ENCODE data around the gene GCC1. TPM values are rescaled to one million over a fixed set of nuclear protein-coding genes. Genes with fewer than 3 reads are reported as not detected.

GCC1 gene
- total RNA-seq, 4 donors from 2014 or later, result 15.0 to 19.5 (median 15.8) TPM

DNA sequence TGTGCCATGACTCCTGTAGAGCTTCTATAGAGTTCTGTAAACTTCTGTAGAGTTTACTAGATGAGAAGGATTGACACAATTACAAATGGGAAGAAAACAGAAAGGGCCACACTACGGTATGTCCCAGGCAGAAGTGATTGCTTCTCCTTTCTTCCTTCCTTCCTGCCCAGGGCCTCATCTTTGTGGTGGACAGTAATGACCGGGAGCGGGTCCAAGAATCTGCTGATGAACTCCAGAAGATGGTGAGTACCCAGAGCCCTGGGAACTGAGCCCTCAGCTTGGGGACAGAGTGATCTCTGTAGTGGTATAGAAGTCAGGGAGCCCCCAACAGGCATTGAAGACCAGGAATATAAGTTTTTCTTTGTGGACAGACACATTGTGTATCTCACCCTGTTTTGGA is 4.5 kb upstream of the GCC1 start:
- ATAC-seq (ENCODE audit: low FRiP score), result no peak
- TF ChIP-seq, protein P1, sequence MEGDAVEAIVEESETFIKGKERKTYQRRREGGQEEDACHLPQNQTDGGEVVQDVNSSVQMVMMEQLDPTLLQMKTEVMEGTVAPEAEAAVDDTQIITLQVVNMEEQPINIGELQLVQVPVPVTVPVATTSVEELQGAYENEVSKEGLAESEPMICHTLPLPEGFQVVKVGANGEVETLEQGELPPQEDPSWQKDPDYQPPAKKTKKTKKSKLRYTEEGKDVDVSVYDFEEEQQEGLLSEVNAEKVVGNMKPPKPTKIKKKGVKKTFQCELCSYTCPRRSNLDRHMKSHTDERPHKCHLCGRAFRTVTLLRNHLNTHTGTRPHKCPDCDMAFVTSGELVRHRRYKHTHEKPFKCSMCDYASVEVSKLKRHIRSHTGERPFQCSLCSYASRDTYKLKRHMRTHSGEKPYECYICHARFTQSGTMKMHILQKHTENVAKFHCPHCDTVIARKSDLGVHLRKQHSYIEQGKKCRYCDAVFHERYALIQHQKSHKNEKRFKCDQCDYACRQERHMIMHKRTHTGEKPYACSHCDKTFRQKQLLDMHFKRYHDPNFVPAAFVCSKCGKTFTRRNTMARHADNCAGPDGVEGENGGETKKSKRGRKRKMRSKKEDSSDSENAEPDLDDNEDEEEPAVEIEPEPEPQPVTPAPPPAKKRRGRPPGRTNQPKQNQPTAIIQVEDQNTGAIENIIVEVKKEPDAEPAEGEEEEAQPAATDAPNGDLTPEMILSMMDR (IDR thresholded peaks at IDR 0.05), result no peak

DNA sequence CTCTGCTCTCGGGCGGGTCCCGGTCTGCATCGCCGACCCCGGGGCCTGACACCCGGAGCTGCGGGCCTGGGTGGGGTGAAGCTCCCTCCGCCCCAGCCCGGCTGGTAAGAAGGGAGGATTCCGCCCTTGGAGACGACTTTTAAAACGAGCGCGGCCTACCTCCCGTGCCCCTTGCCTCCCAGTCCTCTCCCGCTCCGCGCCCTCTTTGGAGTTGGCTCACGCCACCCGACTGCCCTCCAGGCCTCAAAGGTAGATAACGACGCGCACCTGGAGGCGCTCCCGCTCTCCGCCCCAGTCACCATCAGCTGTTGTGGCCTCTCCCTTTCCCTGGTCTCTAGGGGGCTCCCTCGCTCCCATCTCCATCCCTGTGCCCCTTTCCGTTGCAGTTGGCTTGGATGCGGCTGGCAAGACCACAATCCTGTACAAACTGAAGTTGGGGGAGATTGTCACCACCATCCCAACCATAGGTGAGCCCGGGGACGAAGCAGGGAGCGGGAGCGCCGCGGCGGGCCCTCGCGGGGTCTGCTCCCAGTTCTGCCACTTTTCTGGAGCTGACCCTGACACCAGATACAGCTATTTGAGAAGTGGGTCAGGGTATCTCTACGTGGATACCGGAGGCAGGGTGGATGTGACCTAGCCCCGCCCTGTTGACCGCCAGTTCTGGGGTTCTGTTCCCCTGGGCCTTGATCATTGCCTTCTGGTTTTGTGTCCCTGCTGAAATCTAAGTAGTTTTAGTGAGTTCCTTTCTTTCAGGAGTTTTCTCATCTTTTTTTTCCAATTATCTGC is 3.5 kb upstream of the GCC1 start:
- TF ChIP-seq, protein P1 (IDR thresholded peaks at IDR 0.05), result no peak
- ATAC-seq (ENCODE audit: low FRiP score) (peak; percentile 25), DNase-seq (ENCODE audit: low spot score) (no peak)

More for the DNA sequence above, 4.5 kb upstream of the GCC1 start:
- DNase-seq (ENCODE audit: low spot score), result no peak

DNA sequence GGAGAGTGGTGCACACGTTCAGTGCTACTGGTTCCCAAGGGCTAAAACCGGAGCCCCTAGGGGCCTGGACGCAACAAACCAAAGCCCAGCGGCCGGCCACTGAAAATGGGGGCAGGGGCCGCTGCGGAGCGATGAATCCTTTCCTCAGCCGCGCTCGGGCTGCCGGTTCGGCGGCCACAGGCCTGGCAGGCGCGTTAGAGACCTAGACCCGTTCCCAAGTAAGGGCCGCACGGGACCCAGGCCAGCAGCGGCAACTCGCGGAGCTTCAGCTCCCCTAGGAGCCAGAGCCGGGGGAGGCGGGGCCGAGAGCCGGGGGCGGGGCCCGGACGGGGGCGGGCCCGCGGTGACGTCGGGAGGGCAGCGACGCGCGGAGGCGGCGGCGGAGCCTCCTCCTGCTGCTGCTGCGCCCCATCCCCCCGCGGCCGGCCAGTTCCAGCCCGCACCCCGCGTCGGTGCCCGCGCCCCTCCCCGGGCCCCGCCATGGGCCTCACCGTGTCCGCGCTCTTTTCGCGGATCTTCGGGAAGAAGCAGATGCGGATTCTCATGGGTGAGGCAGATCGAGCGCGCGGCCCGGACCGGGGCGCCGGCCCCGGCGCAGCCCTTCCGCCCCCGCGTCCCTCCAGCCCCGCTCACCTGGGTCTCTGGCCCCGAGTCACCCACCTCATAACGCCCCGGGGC is 2.8 kb upstream of the GCC1 start, which contains the start of gene ARF5:
Gene ARF5, plus strand, starts transcription at position 393 of the 678 bp plus-strand sequence. Its CDS starts 88 bp downstream, at position 481.
- peak; percentile 43 for DNase-seq (ENCODE audit: low spot score)
- peak; percentile 86 for ATAC-seq (ENCODE audit: low FRiP score)
- TF ChIP-seq, protein P1 (IDR thresholded peaks at IDR 0.05), result no peak

DNA sequence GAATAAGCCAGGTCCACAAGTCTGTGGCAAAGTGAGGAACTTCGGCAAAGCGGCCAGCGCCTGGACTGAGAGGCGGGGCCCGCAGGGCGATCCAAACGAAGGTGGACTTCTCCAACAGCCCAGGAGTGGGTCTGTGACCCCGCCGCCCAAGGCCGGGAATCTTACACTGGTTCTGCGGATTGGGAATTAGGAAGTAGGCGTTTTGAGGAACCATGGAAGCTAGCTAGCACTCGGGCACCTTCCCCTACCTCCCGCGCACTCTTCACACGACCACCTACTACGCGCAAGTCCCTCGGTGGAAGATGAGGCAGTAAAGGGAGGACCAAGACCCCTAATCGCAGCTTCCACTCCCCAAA is 2.2 kb upstream of the GCC1 start:
- DNase-seq (ENCODE audit: low spot score), result no peak
- TF ChIP-seq, protein P1 (IDR thresholded peaks at IDR 0.05), result no peak
- ATAC-seq (ENCODE audit: low FRiP score), result no peak

DNA sequence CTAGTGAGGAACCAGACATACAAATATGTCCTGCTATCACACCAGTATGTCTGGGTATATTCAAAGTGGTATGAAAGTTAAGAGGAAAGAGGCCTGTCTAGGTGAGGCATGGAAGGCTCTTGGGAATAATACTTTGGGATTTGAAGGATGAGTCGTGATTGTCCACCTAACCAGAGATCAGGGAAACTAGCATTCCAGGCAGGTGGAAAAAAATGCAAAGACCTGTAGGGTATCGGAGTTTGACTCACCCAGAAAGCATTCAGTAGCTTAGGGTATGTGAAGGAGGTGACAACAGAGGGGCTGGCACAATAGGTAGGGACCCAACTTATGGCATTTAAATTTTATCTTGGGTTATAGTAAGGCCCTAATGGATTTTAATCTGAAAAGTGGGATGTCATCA is 950 bp upstream of the GCC1 start:
- TF ChIP-seq, protein P1 (IDR thresholded peaks at IDR 0.05), result no peak
- no peak for ATAC-seq (ENCODE audit: low FRiP score)
- DNase-seq (ENCODE audit: low spot score), result no peak

DNA sequence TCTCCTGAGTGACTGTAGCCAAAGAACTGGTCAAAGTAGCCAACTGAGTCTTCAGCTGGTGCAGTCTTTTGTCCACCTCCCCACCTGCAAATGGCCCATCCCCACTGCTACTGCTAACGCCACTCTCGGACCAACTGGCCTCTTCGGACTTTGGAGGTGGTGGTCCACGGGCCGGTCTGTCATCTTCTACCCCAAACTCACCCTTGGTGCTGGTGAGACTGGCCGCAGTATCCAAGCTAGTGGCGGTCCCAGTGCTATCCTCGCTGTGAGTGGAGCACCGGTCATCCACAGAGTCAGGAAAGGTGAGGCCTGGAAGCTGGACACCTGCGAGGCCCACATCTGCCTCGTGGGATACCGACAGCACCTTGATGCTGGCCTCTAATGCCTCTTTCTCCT is 750 bp downstream of the GCC1 start:
- TF ChIP-seq, protein P1 (IDR thresholded peaks at IDR 0.05), result no peak
- DNase-seq (ENCODE audit: low spot score) (no peak), ATAC-seq (ENCODE audit: low FRiP score) (no peak)
